ENCODE results near the gene U2AF1L4.

DNA sequence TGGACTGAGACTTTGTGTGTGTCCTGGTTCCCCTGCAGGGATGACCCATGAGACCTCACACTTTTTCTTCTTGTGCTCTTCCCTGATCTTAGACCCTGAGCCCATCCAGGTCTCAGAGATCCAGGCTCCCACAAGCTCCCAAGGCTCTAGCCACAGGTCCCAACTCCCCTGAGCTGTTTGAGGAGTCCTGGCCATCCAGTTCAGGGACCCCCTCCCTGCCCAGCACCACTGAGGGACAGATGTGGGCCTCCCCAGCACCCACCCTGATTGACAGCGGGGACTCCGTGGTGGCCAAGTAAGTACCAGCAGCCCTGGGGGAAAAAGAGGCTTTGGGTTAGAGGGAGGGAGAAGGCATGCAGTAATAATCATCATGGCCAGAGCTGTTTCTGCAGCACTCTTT is 14.5 kb upstream of the U2AF1L4 start:
- no peak for TF ChIP-seq EZH2 (IDR thresholded peaks at IDR 0.05; ENCODE audit: borderline replicate concordance, insufficient read depth, low read length, poor library complexity, severe bottlenecking)
- TF ChIP-seq EP300 (conservative IDR thresholded peaks at IDR 0.05; ENCODE audit: poor library complexity, severe bottlenecking) = no peak
- TF ChIP-seq CTCF (IDR thresholded peaks at IDR 0.05; ENCODE audit: poor library complexity, severe bottlenecking) = no peak
- no peak for TF ChIP-seq POLR2AphosphoS5 (IDR thresholded peaks at IDR 0.05)
- no peak for TF ChIP-seq REST (IDR thresholded peaks at IDR 0.05; ENCODE audit: borderline replicate concordance)
- no peak for TF ChIP-seq TAF1 (IDR thresholded peaks at IDR 0.05; ENCODE audit: low read depth)
- TF ChIP-seq MXI1 (conservative IDR thresholded peaks at IDR 0.05; ENCODE audit: poor library complexity, severe bottlenecking) = no peak
